Measurements from ENCODE around the gene PCBD1.

The PCBD1 gene

DNA sequence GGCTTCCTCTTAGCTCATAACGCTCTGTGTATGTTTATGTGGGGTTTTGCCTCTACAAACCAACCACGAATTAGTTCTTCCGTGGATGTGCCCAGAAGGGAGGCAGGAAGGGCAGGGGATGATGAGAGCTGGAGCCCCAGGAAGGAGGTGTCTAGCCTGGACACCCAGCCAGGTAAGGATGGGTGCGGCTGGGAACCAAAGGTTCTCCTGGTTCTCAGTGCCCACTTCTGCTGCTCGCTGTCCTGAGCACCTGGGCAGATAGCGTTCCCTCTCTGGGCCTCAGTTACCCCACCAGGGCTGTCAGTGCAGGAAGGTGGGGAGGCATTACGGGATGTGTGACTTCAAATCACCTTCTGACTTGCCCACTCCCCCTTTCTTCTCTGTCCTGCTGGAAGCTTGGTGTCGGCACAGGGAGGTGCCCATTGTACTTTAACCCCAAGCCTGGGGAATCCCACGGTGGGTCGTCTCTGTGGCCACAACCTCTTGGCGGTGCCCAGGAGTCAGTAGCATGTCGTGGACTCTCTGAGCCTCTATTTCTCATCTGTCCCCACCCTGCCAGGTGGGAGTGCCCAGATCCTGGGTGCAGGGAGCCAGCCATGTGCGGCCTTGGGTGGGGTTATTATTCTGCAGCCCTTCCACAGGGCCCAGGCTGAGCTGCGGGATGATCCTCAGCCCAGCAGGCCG lies 18.7 kb upstream of the PCBD1 start:
- no peak for TF ChIP-seq CTCF (IDR thresholded peaks at IDR 0.05; ENCODE audit: borderline replicate concordance, insufficient read depth, low read depth, low read length)
- no peak overlapping the region for H3K4me3 ChIP-seq (ENCODE audit: low read depth, low read length)

DNA sequence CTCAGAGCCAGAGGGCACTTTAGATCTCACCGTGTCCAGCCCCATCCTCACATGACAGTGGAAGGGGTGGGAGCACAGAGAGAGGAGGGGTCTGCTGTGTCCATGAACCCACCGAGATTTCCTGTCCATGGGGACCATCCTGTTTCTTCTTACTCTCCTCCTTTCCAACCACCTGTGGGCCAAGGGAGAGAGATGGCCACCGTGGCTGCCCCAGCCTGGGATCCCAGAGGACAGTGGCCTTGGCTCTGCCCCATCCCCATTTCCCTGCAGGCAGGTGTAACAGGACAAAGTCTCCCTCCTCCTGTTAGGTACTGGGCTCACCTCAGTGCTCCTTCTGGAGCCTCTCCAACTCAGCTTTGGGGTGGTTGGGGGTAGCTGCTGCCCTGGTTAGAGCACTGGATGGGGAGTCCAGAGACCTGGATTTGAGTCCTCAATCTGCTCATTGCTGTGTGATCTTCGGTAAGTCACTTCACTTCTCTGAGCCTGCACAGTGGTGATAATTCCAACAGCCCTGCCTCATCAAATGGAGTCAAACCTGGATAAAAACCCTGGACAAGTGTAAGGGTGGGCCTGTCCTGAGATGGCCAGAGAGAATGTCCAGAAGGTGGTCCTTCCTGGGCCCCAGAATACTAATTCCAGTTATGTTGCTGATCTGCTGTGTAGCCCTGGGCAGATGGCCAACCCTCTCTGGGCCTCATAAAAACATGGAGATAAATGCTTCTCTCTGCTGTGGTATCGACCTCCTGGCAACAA lies 17.8 kb upstream of the PCBD1 start:
- H3K4me3 ChIP-seq (ENCODE audit: low read depth, low read length), result no peak overlapping the region
- TF ChIP-seq CTCF (IDR thresholded peaks at IDR 0.05; ENCODE audit: borderline replicate concordance, insufficient read depth, low read depth, low read length), result no peak

DNA sequence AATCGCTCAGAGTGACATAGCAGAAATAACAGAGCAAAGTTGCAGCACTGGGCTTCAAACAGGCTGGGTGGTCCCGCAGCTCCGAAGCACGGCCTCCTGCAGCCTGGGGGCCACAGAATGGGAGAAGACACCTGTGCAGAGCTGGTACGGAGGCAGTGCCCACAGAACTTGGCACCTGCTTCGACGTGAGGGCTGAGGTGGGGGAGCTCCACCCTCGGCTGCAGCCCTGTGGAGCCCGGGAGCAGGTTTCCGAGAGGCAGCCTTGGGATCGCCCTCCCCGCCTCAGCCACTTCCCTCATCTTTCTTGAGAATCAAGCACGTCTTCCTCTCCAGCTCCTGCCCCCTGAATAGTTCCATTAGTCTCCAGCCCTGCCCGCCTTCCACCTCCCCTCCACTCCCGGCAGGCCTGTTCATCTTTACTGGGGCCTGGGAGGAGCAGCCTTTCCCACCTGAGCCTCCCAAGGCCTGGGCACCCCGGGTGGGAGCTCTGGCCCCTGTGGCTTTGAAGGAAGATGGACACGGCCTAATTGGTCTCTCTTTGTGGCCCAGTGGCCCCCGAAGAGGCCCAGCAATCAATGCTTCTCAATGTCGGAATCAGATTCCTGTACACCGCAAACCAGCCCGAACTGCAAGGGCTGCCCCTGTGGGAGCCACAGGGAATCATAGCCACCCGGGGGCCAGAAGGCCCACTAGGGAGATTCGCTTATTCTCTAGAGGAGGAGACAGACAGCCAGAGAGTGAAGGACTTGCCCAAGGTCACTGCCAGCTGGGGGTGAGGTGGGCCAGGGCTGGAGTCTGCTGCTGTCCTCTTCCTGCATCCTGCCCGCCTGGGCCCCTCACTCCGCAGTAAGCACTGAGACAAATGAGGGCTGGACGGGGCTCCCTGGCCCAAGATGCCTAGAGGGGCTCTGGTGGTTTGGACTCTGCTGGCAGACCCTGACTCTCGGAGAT lies 17.0 kb upstream of the PCBD1 start:
- no peak for TF ChIP-seq CTCF (IDR thresholded peaks at IDR 0.05; ENCODE audit: borderline replicate concordance, insufficient read depth, low read depth, low read length)
- H3K4me3 ChIP-seq (ENCODE audit: low read depth, low read length), result no peak overlapping the region

DNA sequence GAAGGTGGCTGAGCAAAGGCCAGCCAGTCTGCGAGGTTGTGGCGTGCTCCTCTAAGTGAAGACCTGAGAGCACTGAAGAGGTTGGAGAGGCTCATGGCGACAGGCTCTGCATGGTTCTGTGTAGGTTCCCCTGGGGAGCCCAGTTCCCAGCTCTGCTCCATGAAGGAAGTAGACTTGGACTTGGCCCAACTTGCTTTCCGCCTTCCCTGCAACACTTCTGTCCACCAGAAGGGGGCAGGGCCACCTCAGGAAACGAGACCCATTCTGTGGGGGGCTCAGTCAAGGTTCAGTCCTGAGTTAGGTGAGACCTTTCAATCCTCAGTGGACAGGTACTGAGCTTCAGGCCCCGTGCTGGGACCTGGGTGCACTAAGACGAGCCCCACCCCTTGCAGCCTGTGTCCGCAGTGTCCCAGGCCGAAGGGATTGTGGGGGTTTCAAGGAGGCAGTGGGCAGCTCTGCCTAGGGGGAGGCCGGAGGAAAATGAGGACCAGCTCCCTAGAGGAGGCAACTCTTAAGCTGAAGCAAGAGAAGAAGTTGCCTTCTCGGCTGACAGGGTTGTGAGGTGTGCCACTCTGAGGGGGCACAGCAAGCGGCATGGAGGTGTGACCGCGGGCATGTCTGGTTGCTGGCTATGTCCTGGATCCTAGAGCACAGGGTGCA lies 15.0 kb upstream of the PCBD1 start:
- no peak overlapping the region for H3K4me3 ChIP-seq (ENCODE audit: low read depth, low read length)
- peak; percentile 91 for TF ChIP-seq CTCF (IDR thresholded peaks at IDR 0.05; ENCODE audit: borderline replicate concordance, insufficient read depth, low read depth, low read length)

DNA sequence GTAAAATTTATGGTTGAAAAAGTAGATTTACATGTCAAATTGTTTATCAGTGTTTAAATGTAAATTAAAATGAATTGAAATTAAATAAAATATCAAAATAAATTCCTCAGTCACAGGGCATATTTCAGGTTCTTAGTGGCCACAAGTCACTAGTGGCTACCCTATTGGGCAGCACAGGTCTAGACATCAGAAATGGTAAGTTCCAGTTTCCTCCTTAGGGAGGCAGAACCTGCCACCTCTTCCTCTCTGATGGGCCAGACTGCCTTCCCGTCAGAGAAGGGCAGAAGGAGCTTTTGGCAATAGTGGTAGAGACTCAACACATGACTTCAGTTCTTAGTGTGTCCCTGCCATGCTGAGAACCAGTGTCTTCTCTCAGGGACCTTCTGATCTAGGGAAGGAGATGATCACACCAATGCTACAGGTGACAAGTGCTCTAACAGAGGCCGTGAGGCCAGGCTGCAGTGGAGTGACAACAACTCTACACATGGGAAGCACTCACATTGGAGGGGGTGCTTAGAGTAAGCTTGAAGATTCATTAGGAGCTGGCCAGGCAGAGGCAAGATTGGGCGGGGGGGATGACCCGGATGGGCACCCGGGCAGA lies 14.4 kb upstream of the PCBD1 start:
- no peak overlapping the region for H3K4me3 ChIP-seq (ENCODE audit: low read depth, low read length)
- TF ChIP-seq CTCF (IDR thresholded peaks at IDR 0.05; ENCODE audit: borderline replicate concordance, insufficient read depth, low read depth, low read length), result no peak

GRCh38 chr10:70901276-70901878 lies 13.0 kb upstream of the PCBD1 start:
- H3K4me3 ChIP-seq (ENCODE audit: low read depth, low read length), result no peak overlapping the region
- TF ChIP-seq CTCF (IDR thresholded peaks at IDR 0.05; ENCODE audit: borderline replicate concordance, insufficient read depth, low read depth, low read length), result no peak

All from GM12875 (cell line).